Neutrophil (primary cell): ENCODE results near the gene GALNT10.

Source experiments
- H3K27ac ChIP-seq: fragments of 200-600 bp; sonication (generic); 2 replicates; pipeline ENCODE4 v1.5.1; 2016; ENCODE audit warnings: mild to moderate bottlenecking, moderate library complexity
- H3K27me3 ChIP-seq: fragments of 200-600 bp; sonication (generic); 2 replicates; pipeline ENCODE4 v1.6.0; 2016; ENCODE audit warnings: mild to moderate bottlenecking
- H3K36me3 ChIP-seq: fragments of 200-600 bp; sonication (generic); 2 replicates; pipeline ENCODE4 v1.5.1; 2017
- H3K4me1 ChIP-seq, 2 experiments: fragments of 200-600 bp in 1 of 2; sonication (generic) in 1 of 2; 1 replicate in 1 of 2; 2 replicates in 1 of 2; pipeline versions ENCODE4 v1.5.1 to v1.6.1; 2013 to 2016; ENCODE audit warnings: low read depth in 1 of 2, low read length in 1 of 2, mild to moderate bottlenecking in 1 of 2, moderate library complexity in 1 of 2; ENCODE audit not compliant: control insufficient read depth in 1 of 2, insufficient read depth in 1 of 2
- H3K4me3 ChIP-seq, 2 experiments: fragments of 200-600 bp in 1 of 2; sonication (generic) in 1 of 2; 1 replicate in 1 of 2; 2 replicates in 1 of 2; pipeline ENCODE4 v1.5.1; 2013 to 2016; ENCODE audit warnings: low read depth in 1 of 2, low read length in 1 of 2, mild to moderate bottlenecking in 1 of 2, moderate library complexity in 1 of 2
- H3K9me3 ChIP-seq: fragments of 200-600 bp; sonication (generic); 2 replicates; pipeline ENCODE4 v1.5.1; 2016
- CTCF ChIP-seq: fragments of 200-600 bp; sonication (generic); IDR thresholded peaks from 2 replicates; pipeline ENCODE4 v1.5.1; 2016; ENCODE audit warnings: antibody characterized with exemption

GALNT10 gene

GRCh38 chr5:154293219-154293618 lies 102.7 kb downstream of the GALNT10 start:
- no peaks in the 10 kb centered on the region for H3K27me3 ChIP-seq

GRCh38 chr5:154295551-154295950 lies 105.0 kb downstream of the GALNT10 start:
- Histone ChIP-seq H3K4me3 (no peak overlapping the region), H3K9me3 (no peaks in the 10 kb centered on the region), H3K27ac (no peak overlapping the region), H3K27me3 (no peaks in the 10 kb centered on the region), H3K4me1 (peaks cover 16 to 17% of the 10 kb centered on the region in 2 experiments), H3K36me3 (peaks cover 8% of the 10 kb centered on the region)
- TF ChIP-seq CTCF: no peak

More at GRCh38 chr5:154293219-154293618, 102.7 kb downstream of the GALNT10 start:
- no peak overlapping the region for H3K27ac ChIP-seq
- H3K4me1 ChIP-seq: peaks cover 19 to 29% of the 10 kb centered on the region in 2 experiments
- peaks cover 6% of the 10 kb centered on the region for H3K36me3 ChIP-seq
- no peaks in the 10 kb centered on the region for H3K9me3 ChIP-seq
- H3K4me3 ChIP-seq: no peak overlapping the region
- no peak for TF ChIP-seq CTCF

DNA sequence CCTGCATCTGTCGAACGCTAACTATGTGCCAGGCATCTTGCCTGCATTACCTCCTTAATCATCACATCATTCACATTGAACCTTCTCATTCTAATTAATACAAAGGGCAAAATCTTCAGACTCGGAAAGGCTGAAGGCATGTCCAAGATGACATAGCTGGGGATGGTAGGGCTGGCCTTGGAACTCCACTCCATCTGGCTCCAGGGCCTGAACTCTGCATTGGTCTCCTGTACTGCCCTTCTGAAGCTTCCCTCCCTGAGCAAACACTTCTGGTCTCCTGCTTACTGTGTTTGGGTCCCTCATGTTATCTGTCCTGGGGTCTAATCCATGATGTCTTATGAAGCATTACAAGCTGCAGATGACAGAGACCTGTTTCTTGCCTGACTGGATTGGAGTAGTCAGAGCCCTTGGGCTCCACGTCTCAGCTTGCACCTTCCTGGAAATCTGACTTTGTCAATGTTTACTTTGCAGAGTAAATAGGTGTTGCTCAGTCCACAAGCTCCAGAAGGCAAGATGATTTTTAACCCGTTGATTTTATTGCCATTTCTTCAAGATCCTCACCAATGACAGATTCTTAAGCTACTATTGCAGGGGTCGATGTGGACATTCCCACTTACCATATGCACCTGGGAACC lies 106.1 kb downstream of the GALNT10 start:
- Histone ChIP-seq H3K4me1 (peaks cover 16 to 17% of the 10 kb centered on the region in 2 experiments), H3K27me3 (no peaks in the 10 kb centered on the region), H3K9me3 (no peaks in the 10 kb centered on the region), H3K36me3 (peaks cover 10% of the 10 kb centered on the region), H3K27ac (peak overlapping the region; percentile 77), H3K4me3 (no peak overlapping the region)
- TF ChIP-seq CTCF: no peak

DNA sequence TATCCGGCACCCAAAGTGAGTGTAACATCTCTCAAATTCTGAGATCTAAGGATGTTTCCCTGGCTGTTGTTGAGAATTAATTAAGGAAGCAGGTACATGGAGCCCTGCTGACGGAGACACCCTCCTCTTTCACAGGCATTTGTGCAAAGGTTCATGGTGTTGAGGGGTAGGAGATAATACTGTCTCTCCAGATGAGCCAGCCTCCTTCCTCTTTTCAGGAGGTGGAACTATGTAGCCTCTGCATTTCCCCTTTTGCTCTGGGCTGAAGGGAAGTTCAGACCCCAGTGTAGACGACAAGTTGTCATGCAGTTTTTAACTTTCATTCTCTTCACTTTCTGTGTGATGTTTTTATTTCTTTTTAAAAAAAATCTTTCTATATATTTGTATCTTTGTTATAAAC lies 107.5 kb downstream of the GALNT10 start:
- peaks cover 16 to 17% of the 10 kb centered on the region in 2 experiments for H3K4me1 ChIP-seq
- H3K4me3 ChIP-seq: peak overlapping the region in 1 of 2 experiments; percentile 34
- peaks cover 15% of the 10 kb centered on the region for H3K36me3 ChIP-seq
- peak overlapping the region; percentile 77 for H3K27ac ChIP-seq
- H3K27me3 ChIP-seq: no peaks in the 10 kb centered on the region
- H3K9me3 ChIP-seq: no peaks in the 10 kb centered on the region
- TF ChIP-seq CTCF: no peak

DNA sequence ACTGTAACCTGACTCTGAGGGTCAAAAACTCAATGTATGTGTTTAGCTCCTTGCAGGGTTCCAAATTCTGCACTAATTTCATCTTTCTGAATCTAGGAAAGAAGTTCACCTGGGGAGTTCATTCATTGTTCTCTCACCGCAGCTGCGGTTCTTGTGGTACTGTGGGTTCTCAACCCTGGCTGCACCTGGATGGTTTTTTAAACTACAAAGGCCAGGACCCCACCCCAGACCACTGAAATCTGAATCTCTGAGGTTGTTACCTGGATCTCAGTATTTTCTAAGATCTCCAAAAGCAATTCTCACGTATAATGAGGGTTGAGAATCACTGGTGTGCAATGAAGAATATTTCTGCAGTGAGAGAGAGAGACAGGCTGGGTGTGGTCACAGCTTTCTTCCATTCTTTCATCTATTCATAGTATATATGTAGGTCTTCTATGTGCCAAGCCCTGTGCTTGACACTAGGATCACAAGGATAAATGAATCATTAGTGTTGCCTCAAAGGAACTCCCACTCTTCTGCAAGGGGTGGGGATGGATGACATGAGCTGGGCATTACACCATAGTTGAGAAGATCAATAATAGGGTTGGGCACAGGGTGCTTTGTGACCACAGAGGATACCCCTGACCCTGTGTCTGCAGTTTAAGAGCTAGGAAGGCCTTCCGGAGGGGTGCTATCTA lies 109.8 kb downstream of the GALNT10 start:
- no peak overlapping the region for H3K27ac ChIP-seq
- no peak for TF ChIP-seq CTCF
- peaks cover 16 to 17% of the 10 kb centered on the region in 2 experiments for H3K4me1 ChIP-seq
- no peaks in the 10 kb centered on the region for H3K27me3 ChIP-seq
- no peaks in the 10 kb centered on the region for H3K9me3 ChIP-seq
- peaks cover 15% of the 10 kb centered on the region for H3K36me3 ChIP-seq
- H3K4me3 ChIP-seq: no peak overlapping the region
